HG03045 (cell line): Measurements from ENCODE around the gene VAMP1.
"Not testable (repeated sequence)": the region's sequence is repeated elsewhere in the genome, so short reads cannot be mapped to it uniquely, and the experiment has no call there.

ENCODE experiments used
- ATAC-seq: cut with Tn5 transposase; IDR thresholded peaks from one replicate; pipeline ENCODE4 v1.9.1; 2021; ENCODE audit warnings: mild to moderate bottlenecking, moderate library complexity; ENCODE audit not compliant: unreplicated experiment

Gene VAMP1

GRCh38 chr12:6470375-6471163, at the start of gene VAMP1:
Gene VAMP1, minus strand, starts transcription at chr12:6470677. Its CDS starts 146 bp downstream, at chr12:6470531.
- peak; percentile 88 for ATAC-seq

GRCh38 chr12:6520186-6520585, 49.7 kb upstream of the VAMP1 start:
- ATAC-seq: no peak

- ATAC-seq: no peak
These were observed 37.6 kb upstream of the VAMP1 start for GRCh38 chr12:6508087-6508486.

- no peak for ATAC-seq
These were observed 36.9 kb upstream of the VAMP1 start for GRCh38 chr12:6507102-6507998.

- ATAC-seq: no peak
These were observed 30.0 kb upstream of the VAMP1 start for GRCh38 chr12:6500466-6500865.

GRCh38 chr12:6497291-6497690, 26.8 kb upstream of the VAMP1 start:
- not testable (repeated sequence) for ATAC-seq

- no peak for ATAC-seq
These were observed 24.5 kb upstream of the VAMP1 start for GRCh38 chr12:6494968-6495367.

- ATAC-seq: no peak
These were observed 23.8 kb upstream of the VAMP1 start for GRCh38 chr12:6494258-6494743.

- peak; percentile 89 for ATAC-seq
These were observed 23.2 kb upstream of the VAMP1 start, which contains the start of gene NCAPD2 for GRCh38 chr12:6493497-6494257. Gene NCAPD2, plus strand, starts transcription at chr12:6494102. Its CDS starts 997 bp downstream, at chr12:6495099.

- peak; percentile 68 for ATAC-seq
These were observed 22.5 kb upstream of the VAMP1 start, which contains the start of gene MRPL51 for GRCh38 chr12:6492838-6493496. Gene MRPL51, minus strand, starts transcription at chr12:6493262. Its CDS starts 126 bp downstream, at chr12:6493136.

GRCh38 chr12:6490673-6491072, 20.2 kb upstream of the VAMP1 start:
- not testable (repeated sequence) for ATAC-seq

- ATAC-seq: no peak
These were observed 19.0 kb upstream of the VAMP1 start for GRCh38 chr12:6489449-6489848.

GRCh38 chr12:6488240-6488639, 17.8 kb upstream of the VAMP1 start:
- no peak for ATAC-seq

- ATAC-seq: no peak
These were observed 7.9 kb upstream of the VAMP1 start for GRCh38 chr12:6478416-6478815.

GRCh38 chr12:6477601-6478377, 7.3 kb upstream of the VAMP1 start:
- not testable (repeated sequence) for ATAC-seq

GRCh38 chr12:6476489-6476888, 6.0 kb upstream of the VAMP1 start:
- ATAC-seq: no peak

GRCh38 chr12:6475233-6475975, 4.9 kb upstream of the VAMP1 start:
- ATAC-seq: not testable (repeated sequence)

GRCh38 chr12:6472491-6472890, 2.0 kb upstream of the VAMP1 start:
- no peak for ATAC-seq

GRCh38 chr12:6471989-6472360, 1.5 kb upstream of the VAMP1 start:
- ATAC-seq: no peak
